ENCODE measurements around the gene GPR75.

DNA sequence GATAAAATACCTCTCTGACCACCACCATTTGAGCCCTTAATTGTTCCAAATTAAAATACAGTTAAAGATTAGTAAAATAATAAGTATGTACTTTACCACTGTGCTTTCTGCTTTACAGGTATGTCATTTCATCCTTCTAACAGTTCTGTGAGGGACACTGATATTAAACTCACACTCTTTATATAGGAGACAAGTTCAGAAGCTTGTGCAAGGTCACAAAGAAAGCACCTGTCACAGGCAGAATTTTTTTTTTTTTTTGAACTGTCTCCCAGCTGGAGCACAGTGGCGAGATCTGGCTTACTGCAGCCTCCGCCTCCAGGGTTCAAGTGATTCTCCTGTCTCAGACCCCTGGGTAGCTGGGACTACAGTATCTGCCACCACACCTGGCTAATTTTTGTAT lies 21.6 kb upstream of the GPR75 start:
- TF ChIP-seq CTCF (conservative IDR thresholded peaks at IDR 0.05) (no peak), ZFX (IDR thresholded peaks at IDR 0.05) (no peak)

All from C4-2B (cell line).